PC-9 (cell line): ENCODE measurements around the gene C5orf58.

Source experiments
- EZH2 ChIP-seq: fragments of 200-600 bp; sonication (generic); IDR thresholded peaks from 2 replicates; pipeline ENCODE4 v1.8.0; 2017; ENCODE audit warnings: antibody characterized with exemption, low read depth
- TF ChIP-seq, protein P1 (sequence below): fragments of 200-600 bp; sonication (generic); conservative IDR thresholded peaks from 2 replicates; pipeline ENCODE4 v1.6.1; 2017; ENCODE audit warnings: mixed run types, antibody characterized with exemption, mild to moderate bottlenecking, moderate library complexity

DNA sequence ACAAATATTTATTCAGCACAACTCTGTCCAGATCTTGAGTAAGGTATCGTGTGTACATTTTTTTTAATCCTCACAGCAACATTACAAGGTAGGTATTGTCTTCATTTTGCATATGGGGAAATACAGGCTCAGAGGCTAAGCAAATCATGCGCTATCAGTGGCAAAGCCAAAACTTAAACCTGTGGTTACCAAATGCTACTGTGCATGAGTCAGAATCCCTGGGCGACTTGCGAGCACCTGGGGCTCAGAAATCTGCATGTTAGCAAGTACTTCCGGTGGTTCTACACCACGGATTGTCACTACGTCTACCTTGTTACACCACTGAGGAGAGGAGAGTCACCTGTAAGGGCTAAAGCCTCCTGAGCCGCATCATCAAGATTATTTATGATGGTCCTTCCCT lies 21.3 kb downstream of the C5orf58 start:
- TF ChIP-seq, protein P1, sequence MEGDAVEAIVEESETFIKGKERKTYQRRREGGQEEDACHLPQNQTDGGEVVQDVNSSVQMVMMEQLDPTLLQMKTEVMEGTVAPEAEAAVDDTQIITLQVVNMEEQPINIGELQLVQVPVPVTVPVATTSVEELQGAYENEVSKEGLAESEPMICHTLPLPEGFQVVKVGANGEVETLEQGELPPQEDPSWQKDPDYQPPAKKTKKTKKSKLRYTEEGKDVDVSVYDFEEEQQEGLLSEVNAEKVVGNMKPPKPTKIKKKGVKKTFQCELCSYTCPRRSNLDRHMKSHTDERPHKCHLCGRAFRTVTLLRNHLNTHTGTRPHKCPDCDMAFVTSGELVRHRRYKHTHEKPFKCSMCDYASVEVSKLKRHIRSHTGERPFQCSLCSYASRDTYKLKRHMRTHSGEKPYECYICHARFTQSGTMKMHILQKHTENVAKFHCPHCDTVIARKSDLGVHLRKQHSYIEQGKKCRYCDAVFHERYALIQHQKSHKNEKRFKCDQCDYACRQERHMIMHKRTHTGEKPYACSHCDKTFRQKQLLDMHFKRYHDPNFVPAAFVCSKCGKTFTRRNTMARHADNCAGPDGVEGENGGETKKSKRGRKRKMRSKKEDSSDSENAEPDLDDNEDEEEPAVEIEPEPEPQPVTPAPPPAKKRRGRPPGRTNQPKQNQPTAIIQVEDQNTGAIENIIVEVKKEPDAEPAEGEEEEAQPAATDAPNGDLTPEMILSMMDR = no peak
- no peak for TF ChIP-seq EZH2
